ENCODE data around the gene RAB11FIP5. TPM values are rescaled to one million over a fixed set of nuclear protein-coding genes. Genes with fewer than 3 reads are reported as not detected.

The RAB11FIP5 gene
- total and polyA plus RNA-seq, 9 of the 15 experiments (the other 6 are each of a cell fraction or from before 2014, with no cell fraction given): 1.7 to 14.4 (median 6.4) TPM

- H3K27ac ChIP-seq (ENCODE audit: extremely low read depth, low read depth, low read length): peak overlapping the region; percentile 95
- peaks cover 5% of the 10 kb centered on the region; the same call in 1 of the 2 replicates for H4K20me1 ChIP-seq (replicated peaks; ENCODE audit: control insufficient read depth, insufficient read depth, low read length)
- BruUV-seq (replicated peaks): no TSS peak
- POLR2A ChIA-PET: no interaction called here
- ATAC-seq (peak; percentile 36), DNase-seq (ENCODE audit: extremely low read depth in 1 of 4, low spot score in 3 of 4) (peak in 2 of 4 experiments; percentile 59 to 78), FAIRE-seq (peak; percentile 79)
- CTCF ChIA-PET (ENCODE audit: low intra/inter-chr PET ratio): no interaction called here
- peak overlapping the region; percentile 92 for H3K4me2 ChIP-seq (ENCODE audit: insufficient read depth, low read length)
- H3K9me3 ChIP-seq (replicated peaks; ENCODE audit: control insufficient read depth, insufficient read depth, low read depth, low read length): no peaks in the 10 kb centered on the region
- no peaks in the 10 kb centered on the region for H3K27me3 ChIP-seq (ENCODE audit: control insufficient read depth in 2 of 2, insufficient read depth in 2 of 2, low read length in 2 of 2)
- WGBS (ENCODE audit: insufficient coverage, low coverage, missing lambda C conversion rate): 1% methylated on average over 7 of the region's 7 CpGs
- intact Hi-C loops (cut with micrococcal nuclease): no loop called here
- H2AFZ ChIP-seq (ENCODE audit: low read depth, low read length): no peak overlapping the region
- H3K4me1 ChIP-seq (replicated peaks in 1 of 2; ENCODE audit: control insufficient read depth in 2 of 2, insufficient read depth in 2 of 2, low read length in 2 of 2): peaks cover 29 to 32% of the 10 kb centered on the region in 2 experiments
- H3K79me2 ChIP-seq (ENCODE audit: control insufficient read depth, insufficient read depth, low read length): peaks cover 68% of the 10 kb centered on the region
- in situ Hi-C loops (cut with MboI): no loop called here
- peak overlapping the region; percentile 68 for H3K4me3 ChIP-seq
- peak overlapping the region; percentile 81 to 92; a peak in 3 of 4 replicates for H3K9ac ChIP-seq (ENCODE audit: insufficient read depth in 1 of 2, low read depth in 2 of 2, low read length in 2 of 2)
- H3K9me1 ChIP-seq (ENCODE audit: control insufficient read depth, insufficient read depth, low read length): no peaks in the 10 kb centered on the region
- peaks cover 16% of the 10 kb centered on the region for H3K36me3 ChIP-seq (ENCODE audit: control insufficient read depth, insufficient read depth, low read length)
- TF ChIP-seq, protein P1, sequence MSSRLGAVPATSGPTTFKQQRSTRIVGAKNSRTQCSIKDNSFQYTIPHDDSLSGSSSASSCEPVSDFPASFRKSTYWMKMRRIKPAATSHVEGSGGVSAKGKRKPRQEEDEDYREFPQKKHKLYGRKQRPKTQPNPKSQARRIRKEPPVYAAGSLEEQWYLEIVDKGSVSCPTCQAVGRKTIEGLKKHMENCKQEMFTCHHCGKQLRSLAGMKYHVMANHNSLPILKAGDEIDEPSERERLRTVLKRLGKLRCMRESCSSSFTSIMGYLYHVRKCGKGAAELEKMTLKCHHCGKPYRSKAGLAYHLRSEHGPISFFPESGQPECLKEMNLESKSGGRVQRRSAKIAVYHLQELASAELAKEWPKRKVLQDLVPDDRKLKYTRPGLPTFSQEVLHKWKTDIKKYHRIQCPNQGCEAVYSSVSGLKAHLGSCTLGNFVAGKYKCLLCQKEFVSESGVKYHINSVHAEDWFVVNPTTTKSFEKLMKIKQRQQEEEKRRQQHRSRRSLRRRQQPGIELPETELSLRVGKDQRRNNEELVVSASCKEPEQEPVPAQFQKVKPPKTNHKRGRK (tag; IDR thresholded peaks at IDR 0.05): no peak
- peak; percentile 85 for TF ChIP-seq MEIS2 (IDR thresholded peaks at IDR 0.05; ENCODE audit: partially characterized antibody)
- no peak for TF ChIP-seq CBX8 (IDR thresholded peaks at IDR 0.05; ENCODE audit: borderline replicate concordance, extremely low read depth, low read depth, low read length, poor library complexity, severe bottlenecking)
- peak; percentile 40 for TF ChIP-seq CHD1 (IDR thresholded peaks at IDR 0.05; ENCODE audit: low read length)
- TF ChIP-seq, protein P2, sequence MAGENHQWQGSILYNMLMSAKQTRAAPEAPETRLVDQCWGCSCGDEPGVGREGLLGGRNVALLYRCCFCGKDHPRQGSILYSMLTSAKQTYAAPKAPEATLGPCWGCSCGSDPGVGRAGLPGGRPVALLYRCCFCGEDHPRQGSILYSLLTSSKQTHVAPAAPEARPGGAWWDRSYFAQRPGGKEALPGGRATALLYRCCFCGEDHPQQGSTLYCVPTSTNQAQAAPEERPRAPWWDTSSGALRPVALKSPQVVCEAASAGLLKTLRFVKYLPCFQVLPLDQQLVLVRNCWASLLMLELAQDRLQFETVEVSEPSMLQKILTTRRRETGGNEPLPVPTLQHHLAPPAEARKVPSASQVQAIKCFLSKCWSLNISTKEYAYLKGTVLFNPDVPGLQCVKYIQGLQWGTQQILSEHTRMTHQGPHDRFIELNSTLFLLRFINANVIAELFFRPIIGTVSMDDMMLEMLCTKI (IDR thresholded peaks at IDR 0.05; ENCODE audit: partially characterized antibody): no peak
- no peak for TF ChIP-seq HMBOX1 (IDR thresholded peaks at IDR 0.05)
- TF ChIP-seq ZNF696 (CRISPR knock-in tag; conservative IDR thresholded peaks at IDR 0.05): no peak
- no peak for TF ChIP-seq PURB (CRISPR knock-in tag; IDR thresholded peaks at IDR 0.05; ENCODE audit: low read depth)
- no peak for TF ChIP-seq POLR2A (conservative IDR thresholded peaks at IDR 0.05)
- TF ChIP-seq ZFP91 (CRISPR knock-in tag; IDR thresholded peaks at IDR 0.05): no peak
- TF ChIP-seq ZBTB8A (IDR thresholded peaks at IDR 0.05; ENCODE audit: partially characterized antibody): no peak
- TF ChIP-seq ZNF140 (CRISPR knock-in tag; IDR thresholded peaks at IDR 0.05): no peak
- TF ChIP-seq CAMTA2 (CRISPR knock-in tag; conservative IDR thresholded peaks at IDR 0.05): no peak
- TF ChIP-seq, protein P3, sequence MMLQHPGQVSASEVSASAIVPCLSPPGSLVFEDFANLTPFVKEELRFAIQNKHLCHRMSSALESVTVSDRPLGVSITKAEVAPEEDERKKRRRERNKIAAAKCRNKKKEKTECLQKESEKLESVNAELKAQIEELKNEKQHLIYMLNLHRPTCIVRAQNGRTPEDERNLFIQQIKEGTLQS (IDR thresholded peaks at IDR 0.05): no peak; the same call in 1 of the 2 replicates
- TF ChIP-seq, protein P3 (CRISPR knock-in tag; conservative IDR thresholded peaks at IDR 0.05): no peak
These were observed 43.5 kb downstream of the RAB11FIP5 start for GRCh38 chr2:73069041-73069854.
